CD8-positive, alpha-beta memory T cell (primary cell): ENCODE data around the gene CSNK1G1. TPM values are rescaled to one million over a fixed set of nuclear protein-coding genes. Genes with fewer than 3 reads are reported as not detected.

ENCODE experiments used
- CTCF ChIA-PET: fragments of 350-600 bp; sonication (Branson Sonifier 250); formaldehyde crosslinking; loops from one replicate; lab custom pipeline; 2021; ENCODE audit warnings: antibody characterized with exemption; lab: Charles Lee
- POLR2A ChIA-PET: fragments of 350-600 bp; sonication (Branson Sonifier 250); formaldehyde crosslinking; loops from one replicate; lab custom pipeline; 2021; ENCODE audit warnings: antibody characterized with exemption; lab: Charles Lee
- DNase-seq, 5 donors: peaks; one replicate each; pipeline versions ENCODE4 v3.0.0 to v3.0.0-alpha.2; 2020 to 2022; ENCODE audit warnings: mixed read lengths in 1 of 5
- H3K27ac ChIP-seq: one replicate; pipeline ENCODE4 v1.7.0; 2013; ENCODE audit warnings: low read depth, mild to moderate bottlenecking, low read length, moderate library complexity
- H3K27me3 ChIP-seq: 2 replicates; pipeline ENCODE4 v1.7.0; 2013; ENCODE audit warnings: low read length, mild to moderate bottlenecking; ENCODE audit not compliant: insufficient read depth, poor library complexity, severe bottlenecking
- H3K36me3 ChIP-seq: 2 replicates; pipeline ENCODE4 v1.7.0; 2013; ENCODE audit warnings: mild to moderate bottlenecking, low read length, moderate library complexity; ENCODE audit not compliant: insufficient read depth
- H3K4me1 ChIP-seq: 2 replicates; pipeline ENCODE4 v1.7.0; 2013; ENCODE audit warnings: mild to moderate bottlenecking, low read length, moderate library complexity; ENCODE audit not compliant: insufficient read depth
- H3K4me3 ChIP-seq: 2 replicates; pipeline ENCODE4 v1.7.0; 2013; ENCODE audit warnings: mild to moderate bottlenecking, low read length
- H3K9me3 ChIP-seq: 2 replicates; pipeline ENCODE4 v1.7.0; 2013; ENCODE audit warnings: mild to moderate bottlenecking, low read length
- H3K27ac Mint-ChIP-seq, 8 donors: one replicate each; pipeline ENCODE4 v1.8.0; 2020 to 2021; ENCODE audit warnings: mixed read lengths in 8 of 8, mild to moderate bottlenecking in 6 of 8, inconsistent platforms in 3 of 8, moderate library complexity in 3 of 8
- H3K27me3 Mint-ChIP-seq, 2 donors: one replicate each; pipeline ENCODE4 v1.8.0; 2020 to 2021; ENCODE audit warnings: mixed read lengths in 2 of 2, mild to moderate bottlenecking in 1 of 2, moderate library complexity in 1 of 2
- H3K36me3 Mint-ChIP-seq, 3 donors: one replicate each; pipeline ENCODE4 v1.8.0; 2020 to 2021; ENCODE audit warnings: mixed read lengths in 3 of 3, inconsistent platforms in 1 of 3, mild to moderate bottlenecking in 1 of 3
- H3K4me1 Mint-ChIP-seq, 3 donors: one replicate each; pipeline ENCODE4 v1.8.0; 2020 to 2021; ENCODE audit warnings: mixed read lengths in 3 of 3, inconsistent platforms in 1 of 3, mild to moderate bottlenecking in 1 of 3
- H3K4me3 Mint-ChIP-seq, 7 donors: one replicate each; pipeline ENCODE4 v1.8.0; 2020 to 2021; ENCODE audit warnings: mixed read lengths in 7 of 7, mild to moderate bottlenecking in 6 of 7, moderate library complexity in 4 of 7, inconsistent platforms in 2 of 7
- H3K9me3 Mint-ChIP-seq, 5 donors: one replicate each; pipeline ENCODE4 v1.8.0; 2020 to 2022; ENCODE audit warnings: mixed read lengths in 5 of 5, mild to moderate bottlenecking in 3 of 5, moderate library complexity in 2 of 5, inconsistent platforms in 1 of 5
- polyA plus RNA-seq: library from polyadenylated mRNA; unstranded; fragments of 300-500 nt; fragmentation: Illumina TruSeq; gene quantifications from one replicate; pipeline ENCODE4 v1.2.3, GENCODE V29; 2021
- total RNA-seq, 2 experiments: library from RNA; stranded (reverse); gene quantifications; one replicate each; pipeline ENCODE4 v1.2.3, GENCODE V29; 2021

The CSNK1G1 gene
- total and polyA plus RNA-seq, 3 experiments from 2014 or later, result 15.5 to 27.0 (median 25.6) TPM

DNA sequence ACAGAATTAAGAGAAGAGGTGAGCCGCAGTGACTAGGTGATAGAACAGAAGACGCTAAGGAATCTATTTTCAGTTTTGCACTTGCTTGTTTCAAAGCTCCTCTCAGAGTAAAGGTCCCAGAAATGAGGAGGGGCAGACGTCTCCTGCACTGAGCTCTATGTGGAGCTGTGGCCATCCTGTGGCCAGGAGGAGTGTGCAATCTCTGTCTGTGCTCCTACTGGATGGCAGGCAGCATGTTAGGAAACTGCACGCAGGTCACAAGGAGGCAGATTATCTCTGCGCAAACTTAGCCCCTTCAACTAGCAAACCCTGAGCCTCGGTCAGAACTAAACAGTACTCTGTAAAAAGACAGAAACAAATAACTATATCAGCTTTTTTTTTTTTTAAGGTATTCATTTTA is 162.0 kb downstream of the CSNK1G1 start:
- H3K4me3 Mint-ChIP-seq, result no peak overlapping the region
- Histone ChIP-seq H3K27ac (no peak overlapping the region), H3K4me1 (no peaks in the 10 kb centered on the region), H3K4me3 (no peak overlapping the region), H3K9me3 (no peaks in the 10 kb centered on the region), H3K36me3 (no peaks in the 10 kb centered on the region), H3K27me3 (no peaks in the 10 kb centered on the region)
- DNase-seq, result no peak
- CTCF ChIA-PET, result no interaction called here
- peaks cover 0 to 54% (median 21%) of the 10 kb centered on the region in 3 donors for H3K36me3 Mint-ChIP-seq
- POLR2A ChIA-PET, result no interaction called here
- no peaks in the 10 kb centered on the region for H3K9me3 Mint-ChIP-seq
- H3K4me1 Mint-ChIP-seq, result peaks cover 4 to 5% (median 4%) of the 10 kb centered on the region in 3 donors
- peak overlapping the region in 2 of 8 donors; percentile 46 to 63 for H3K27ac Mint-ChIP-seq
- no peaks in the 10 kb centered on the region for H3K27me3 Mint-ChIP-seq

DNA sequence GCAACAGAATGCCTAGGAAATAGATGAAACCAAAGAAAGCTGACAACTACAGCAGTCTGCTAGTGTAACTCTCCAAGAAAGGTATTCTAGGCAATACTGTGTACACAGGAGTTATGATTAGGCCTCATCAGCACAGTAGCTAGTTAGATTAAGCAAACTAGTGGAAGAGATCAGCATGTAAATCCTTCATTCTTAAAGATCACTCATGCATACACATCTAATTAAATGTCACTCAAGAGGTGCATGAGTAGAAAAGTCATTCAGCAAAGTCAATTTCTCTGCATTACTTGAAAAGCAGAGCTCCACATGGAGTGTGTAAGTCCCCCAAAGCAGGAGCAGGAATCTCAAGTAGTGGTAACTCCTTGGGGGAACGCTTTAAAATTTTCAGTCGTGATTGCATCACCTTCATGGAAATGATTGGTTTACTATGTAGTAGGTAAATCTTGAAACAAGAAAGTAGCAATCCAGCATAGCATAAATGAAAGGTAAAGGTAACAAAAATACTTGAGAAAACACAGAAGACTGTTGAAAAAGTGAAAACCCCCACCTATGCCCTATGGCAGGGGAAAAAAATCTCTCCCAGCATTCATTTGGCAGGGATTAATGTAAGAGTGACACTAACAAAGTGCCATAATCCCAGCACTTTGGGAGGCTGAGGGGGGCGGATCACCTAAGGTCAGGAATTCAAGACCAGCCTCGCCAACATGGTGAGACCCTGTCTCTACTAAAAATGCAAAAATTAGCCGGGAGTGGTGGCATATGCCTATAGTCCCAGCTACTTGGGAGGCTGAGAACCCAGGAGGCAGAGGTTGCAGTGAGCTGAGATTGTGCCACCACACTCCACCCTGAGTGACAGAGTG is 163.8 kb downstream of the CSNK1G1 start:
- ChIA-PET CTCF (no interaction called here), POLR2A (no interaction called here)
- Histone ChIP-seq H3K4me1 (no peaks in the 10 kb centered on the region), H3K27ac (no peak overlapping the region), H3K27me3 (no peaks in the 10 kb centered on the region), H3K9me3 (no peaks in the 10 kb centered on the region), H3K36me3 (no peaks in the 10 kb centered on the region), H3K4me3 (no peak overlapping the region)
- H3K4me3 Mint-ChIP-seq, result no peak overlapping the region
- peaks cover 0 to 53% (median 20%) of the 10 kb centered on the region in 3 donors for H3K36me3 Mint-ChIP-seq
- DNase-seq, result no peak
- H3K9me3 Mint-ChIP-seq, result no peaks in the 10 kb centered on the region
- no peak overlapping the region for H3K27ac Mint-ChIP-seq
- peaks cover 8 to 19% (median 17%) of the 10 kb centered on the region in 3 donors for H3K4me1 Mint-ChIP-seq
- no peaks in the 10 kb centered on the region for H3K27me3 Mint-ChIP-seq

DNA sequence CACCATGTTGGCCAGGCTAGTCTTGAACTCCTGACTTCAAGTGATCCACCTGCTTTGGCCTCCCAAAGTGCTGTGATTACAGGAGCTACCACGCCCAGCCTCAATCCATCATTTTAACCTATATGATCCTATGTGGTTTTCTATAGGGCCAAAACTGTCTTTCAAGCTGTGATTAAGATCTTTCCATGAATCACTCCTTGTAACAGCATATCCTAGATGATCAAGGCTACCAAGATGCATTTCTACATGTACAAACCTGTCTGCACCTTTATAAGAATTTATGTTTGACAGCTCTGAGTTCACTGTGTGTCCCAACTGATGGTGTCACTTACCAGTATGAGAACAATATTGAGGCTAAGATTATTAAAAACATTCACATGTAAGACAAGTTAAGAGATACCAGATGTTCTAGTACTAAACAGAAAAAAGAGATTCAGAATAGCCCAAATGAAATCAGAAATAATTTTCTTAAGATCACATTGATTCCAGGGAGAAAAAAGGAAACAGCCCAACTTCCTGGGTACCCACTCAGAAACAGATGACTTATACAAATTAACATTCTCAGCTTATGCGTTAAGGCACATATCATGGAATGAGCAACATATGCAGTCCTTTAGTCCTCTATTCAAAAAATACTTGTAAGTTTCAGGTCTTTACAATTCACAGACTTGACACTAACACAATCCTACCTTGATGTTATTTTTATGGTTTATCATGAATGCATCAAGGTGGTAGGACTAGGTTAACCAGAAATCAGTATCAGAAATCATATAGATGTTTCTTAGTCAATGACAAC is 168.4 kb downstream of the CSNK1G1 start:
- no peak overlapping the region for H3K27ac ChIP-seq
- no peak overlapping the region for H3K4me3 ChIP-seq
- H3K36me3 ChIP-seq, result no peaks in the 10 kb centered on the region
- ChIA-PET POLR2A (no interaction called here), CTCF (no interaction called here)
- DNase-seq, result no peak
- no peaks in the 10 kb centered on the region for H3K27me3 Mint-ChIP-seq
- no peaks in the 10 kb centered on the region for H3K9me3 ChIP-seq
- H3K4me1 ChIP-seq, result no peaks in the 10 kb centered on the region
- H3K36me3 Mint-ChIP-seq, result peaks cover 0 to 41% (median 9%) of the 10 kb centered on the region in 3 donors
- no peaks in the 10 kb centered on the region for H3K27me3 ChIP-seq
- H3K9me3 Mint-ChIP-seq, result no peaks in the 10 kb centered on the region
- peak overlapping the region in 6 of 7 donors; percentile 17 to 78 (median 70) for H3K4me3 Mint-ChIP-seq
- H3K27ac Mint-ChIP-seq, result peak overlapping the region in 7 of 8 donors; percentile 2 to 88 (median 67)
- H3K4me1 Mint-ChIP-seq, result peaks cover 8 to 19% (median 17%) of the 10 kb centered on the region in 3 donors

DNA sequence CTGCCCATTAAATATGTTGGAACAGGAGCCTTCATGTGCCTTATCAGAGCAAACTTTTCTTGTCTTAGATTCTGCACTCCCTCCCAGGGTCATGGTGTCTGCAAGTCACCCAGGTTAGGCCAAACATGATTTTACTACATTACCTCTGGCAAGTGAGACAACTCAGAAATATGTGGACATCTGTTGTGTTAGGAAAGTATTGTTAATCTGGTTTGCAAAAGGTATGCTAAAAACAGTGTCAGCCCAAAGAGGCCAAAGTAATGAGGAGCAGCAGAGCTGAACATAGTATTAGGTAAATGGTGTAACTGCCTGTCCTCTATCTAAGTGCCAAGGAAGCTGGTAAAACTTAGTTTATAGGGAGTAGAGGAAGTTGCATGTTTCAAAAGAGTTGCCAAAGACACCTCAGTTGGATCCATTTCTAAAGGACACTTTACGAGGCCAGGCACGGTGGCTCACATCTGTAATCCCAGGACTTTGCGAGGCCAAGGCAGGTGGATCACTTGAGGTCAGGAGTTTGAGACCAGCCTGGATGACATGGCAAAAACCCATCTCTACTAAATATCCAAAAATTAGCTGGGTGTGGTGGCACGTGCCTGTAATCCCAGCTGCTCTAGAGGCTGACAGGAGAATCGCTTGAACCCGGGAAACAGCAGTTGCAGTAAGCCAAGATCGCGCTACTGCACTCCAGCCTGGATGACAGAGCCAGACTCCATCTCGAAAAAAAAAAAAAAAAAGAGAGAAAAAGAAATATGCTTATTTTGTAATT is 170.6 kb downstream of the CSNK1G1 start:
- Histone ChIP-seq H3K36me3 (peaks cover 2% of the 10 kb centered on the region), H3K4me3 (no peak overlapping the region), H3K9me3 (no peaks in the 10 kb centered on the region), H3K27me3 (no peaks in the 10 kb centered on the region), H3K4me1 (no peaks in the 10 kb centered on the region), H3K27ac (no peak overlapping the region)
- Mint-ChIP-seq H3K4me1 (peaks cover 8 to 19% (median 17%) of the 10 kb centered on the region in 3 donors), H3K36me3 (peaks cover 0 to 49% (median 12%) of the 10 kb centered on the region in 3 donors), H3K9me3 (no peaks in the 10 kb centered on the region), H3K27ac (peak overlapping the region in 1 of 8 donors; percentile 21), H3K27me3 (no peaks in the 10 kb centered on the region), H3K4me3 (no peak overlapping the region)
- ChIA-PET POLR2A (no interaction called here), CTCF (no interaction called here)
- DNase-seq, result no peak

DNA sequence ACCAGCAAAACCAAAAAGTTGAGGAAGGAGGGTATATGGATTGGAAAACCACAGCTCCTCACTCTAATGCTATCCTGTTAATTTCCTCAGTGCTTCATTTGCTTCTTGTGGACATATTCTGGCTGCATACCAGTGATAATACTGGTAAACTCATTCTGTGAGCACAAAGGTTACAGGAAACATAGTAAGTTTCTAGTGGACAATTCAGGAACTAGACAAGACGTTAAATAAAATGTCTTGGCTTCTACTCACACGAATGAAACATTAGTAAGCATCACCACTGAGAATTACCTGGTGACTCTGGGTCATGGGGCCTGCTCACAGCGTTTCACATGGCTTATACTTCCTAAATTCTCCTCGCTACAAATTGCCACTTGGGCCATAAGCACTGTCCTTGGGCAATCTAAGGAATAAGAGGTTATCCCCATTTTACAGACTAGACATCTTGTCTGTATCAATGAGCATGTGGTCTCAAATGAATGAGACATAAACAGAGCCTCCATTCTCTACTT is 173.1 kb downstream of the CSNK1G1 start:
- DNase-seq, result no peak
- Mint-ChIP-seq H3K27ac (no peak overlapping the region), H3K36me3 (peaks cover 0 to 61% (median 15%) of the 10 kb centered on the region in 3 donors), H3K27me3 (no peaks in the 10 kb centered on the region), H3K4me3 (no peak overlapping the region), H3K4me1 (peaks cover 0 to 5% (median 5%) of the 10 kb centered on the region in 3 donors), H3K9me3 (no peaks in the 10 kb centered on the region)
- POLR2A ChIA-PET, result no interaction called here
- no peak overlapping the region for H3K4me3 ChIP-seq
- no peak overlapping the region for H3K27ac ChIP-seq
- CTCF ChIA-PET, result no interaction called here
- peaks cover 7% of the 10 kb centered on the region for H3K36me3 ChIP-seq
- no peaks in the 10 kb centered on the region for H3K9me3 ChIP-seq
- H3K4me1 ChIP-seq, result no peaks in the 10 kb centered on the region
- H3K27me3 ChIP-seq, result no peaks in the 10 kb centered on the region

DNA sequence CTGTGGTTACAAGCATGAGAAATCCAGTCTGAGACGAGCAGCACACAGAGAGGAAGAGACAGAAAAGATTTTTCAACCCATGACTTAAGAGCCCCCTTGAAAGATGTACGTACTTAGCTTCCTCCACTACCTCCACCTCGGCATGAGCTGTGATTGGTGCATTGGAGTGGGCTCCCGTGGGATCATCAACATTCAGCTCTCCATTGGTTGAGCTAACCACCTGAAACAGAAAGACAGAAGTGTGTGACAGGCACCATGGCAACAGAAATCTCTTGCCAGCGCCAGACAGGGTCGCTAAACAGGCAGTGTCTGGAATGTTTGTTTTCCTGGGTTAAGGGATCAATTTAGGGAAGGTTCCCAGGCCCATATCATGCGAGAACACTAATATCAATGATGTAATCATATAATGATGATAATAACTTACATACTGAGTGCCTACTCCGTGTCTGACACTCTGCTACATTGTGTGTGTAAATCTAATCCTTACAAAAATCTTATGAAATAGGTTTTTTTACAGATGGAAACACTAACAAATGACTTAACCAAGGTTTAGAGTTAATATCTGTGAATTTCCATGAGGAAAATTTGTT is 175.6 kb downstream of the CSNK1G1 start:
- Mint-ChIP-seq H3K4me3 (no peak overlapping the region), H3K36me3 (peaks cover 0 to 70% (median 22%) of the 10 kb centered on the region in 3 donors), H3K9me3 (no peaks in the 10 kb centered on the region), H3K27me3 (no peaks in the 10 kb centered on the region), H3K27ac (no peak overlapping the region), H3K4me1 (no peaks in the 10 kb centered on the region)
- Histone ChIP-seq H3K9me3 (no peaks in the 10 kb centered on the region), H3K36me3 (peaks cover 10% of the 10 kb centered on the region), H3K27me3 (no peaks in the 10 kb centered on the region), H3K4me3 (no peak overlapping the region), H3K27ac (no peak overlapping the region), H3K4me1 (no peaks in the 10 kb centered on the region)
- ChIA-PET POLR2A (no interaction called here), CTCF (no interaction called here)
- no peak for DNase-seq

DNA sequence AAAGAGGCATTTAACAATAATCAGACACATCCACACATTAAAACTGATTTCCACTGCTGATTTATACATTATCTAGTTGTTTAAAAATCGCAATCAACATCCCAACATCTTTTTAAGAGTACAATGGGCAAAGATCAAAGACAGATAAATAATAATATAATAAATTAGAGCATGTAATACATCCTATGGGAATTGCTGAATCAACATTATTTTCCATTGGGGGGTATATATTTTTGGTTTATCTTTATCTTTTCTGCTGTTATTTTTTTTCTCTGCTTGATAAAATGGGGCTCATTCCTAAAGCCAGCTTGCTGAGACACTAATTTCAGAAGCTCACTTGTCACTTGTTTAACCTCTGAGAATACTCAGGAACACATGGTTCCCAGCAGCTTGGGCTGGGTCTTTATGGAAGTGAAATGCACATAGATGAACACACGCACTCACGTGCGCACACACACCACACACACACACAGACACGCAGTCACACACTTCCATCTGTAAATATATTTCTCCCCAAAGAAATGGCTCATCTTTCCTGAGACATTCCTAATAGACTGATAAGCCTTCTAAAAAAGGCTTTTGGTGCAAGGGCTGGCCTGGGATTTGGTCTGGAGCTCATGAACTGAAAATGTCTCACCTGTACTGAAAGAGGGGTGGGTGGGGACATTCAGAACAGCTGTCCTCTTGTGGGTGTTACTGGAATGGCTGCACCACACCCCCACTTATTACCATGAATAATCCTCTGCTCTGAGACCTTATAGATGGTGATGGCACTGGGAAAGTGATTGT is 189.7 kb downstream of the CSNK1G1 start:
- no peak overlapping the region for H3K27ac ChIP-seq
- Mint-ChIP-seq H3K9me3 (no peaks in the 10 kb centered on the region), H3K27ac (peak overlapping the region in 4 of 8 donors; percentile 8 to 46 (median 27)), H3K4me1 (peaks cover 18 to 35% (median 35%) of the 10 kb centered on the region in 3 donors), H3K27me3 (no peaks in the 10 kb centered on the region), H3K36me3 (peaks cover 0 to 25% (median 5%) of the 10 kb centered on the region in 3 donors), H3K4me3 (peak overlapping the region in 1 of 7 donors; percentile 19)
- peaks cover 18% of the 10 kb centered on the region for H3K4me1 ChIP-seq
- H3K36me3 ChIP-seq, result no peaks in the 10 kb centered on the region
- no peaks in the 10 kb centered on the region for H3K9me3 ChIP-seq
- POLR2A ChIA-PET, result no interaction called here
- no peak for DNase-seq
- CTCF ChIA-PET, result no interaction called here
- H3K27me3 ChIP-seq, result no peaks in the 10 kb centered on the region
- no peak overlapping the region for H3K4me3 ChIP-seq
